HG03354 (cell line): Measurements from ENCODE around the gene TRMT2A.
"Not testable (repeated sequence)": the region's sequence is repeated elsewhere in the genome, so short reads cannot be mapped to it uniquely, and the experiment has no call there.

Experiments
- ATAC-seq: cut with Tn5 transposase; IDR thresholded peaks from one replicate; pipeline ENCODE4 v1.9.1; 2021; ENCODE audit warnings: mild to moderate bottlenecking; ENCODE audit not compliant: unreplicated experiment, poor library complexity, severe bottlenecking

Gene TRMT2A

DNA sequence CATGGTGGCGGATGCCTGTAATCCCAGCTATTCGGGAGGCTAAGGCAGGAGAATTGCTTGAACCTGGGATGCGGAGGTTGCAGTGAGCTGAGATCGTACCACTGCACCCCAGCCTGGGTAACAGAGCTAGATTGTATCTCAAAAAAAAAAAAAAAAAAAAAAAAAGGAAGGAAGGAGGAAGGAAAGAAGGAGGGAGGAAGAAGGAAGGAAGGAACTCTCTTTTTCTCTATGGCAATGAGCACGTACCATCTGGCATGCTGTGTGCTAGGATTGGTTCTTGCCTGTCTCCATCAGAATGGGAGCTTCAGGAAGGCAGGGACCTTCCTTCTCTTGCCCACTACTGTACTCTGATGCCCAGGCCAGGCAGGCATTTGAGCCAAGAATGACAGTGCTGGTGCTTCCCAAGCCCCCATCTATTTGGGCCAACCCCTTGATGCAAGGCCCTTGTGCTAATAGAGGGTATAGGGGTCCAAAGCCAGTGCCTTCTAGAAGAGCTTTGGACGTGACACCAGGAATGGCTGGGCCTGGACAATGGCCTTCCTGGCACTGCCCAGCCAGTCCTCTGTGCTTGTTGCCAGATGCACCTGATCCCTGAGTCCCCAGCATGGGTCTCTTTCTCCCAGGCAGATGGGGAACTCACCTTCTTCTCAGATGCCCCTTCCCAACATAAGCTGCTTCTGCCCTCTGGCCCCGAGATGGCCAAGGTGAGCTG is 47.5 kb downstream of the TRMT2A start:
- no peak for ATAC-seq

DNA sequence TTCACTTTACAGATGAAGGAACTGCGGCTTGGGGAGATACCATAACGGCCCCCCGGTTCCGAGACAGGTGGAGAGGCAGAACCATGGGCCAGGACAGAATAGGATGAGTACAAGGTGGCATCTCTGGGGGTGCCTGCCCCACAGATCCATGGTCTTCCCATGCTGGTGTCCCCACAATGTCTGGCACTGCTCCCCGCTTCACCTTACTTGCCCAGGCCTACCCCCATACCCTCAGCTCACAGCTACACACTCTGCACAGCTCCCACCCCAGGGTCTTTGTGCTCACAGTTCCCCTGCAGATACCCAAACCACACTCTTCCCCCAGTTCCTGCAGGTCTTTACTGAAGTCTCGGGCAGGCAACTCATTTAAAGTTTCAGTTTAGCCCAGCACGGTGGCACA is 48.4 kb downstream of the TRMT2A start:
- ATAC-seq = no peak

DNA sequence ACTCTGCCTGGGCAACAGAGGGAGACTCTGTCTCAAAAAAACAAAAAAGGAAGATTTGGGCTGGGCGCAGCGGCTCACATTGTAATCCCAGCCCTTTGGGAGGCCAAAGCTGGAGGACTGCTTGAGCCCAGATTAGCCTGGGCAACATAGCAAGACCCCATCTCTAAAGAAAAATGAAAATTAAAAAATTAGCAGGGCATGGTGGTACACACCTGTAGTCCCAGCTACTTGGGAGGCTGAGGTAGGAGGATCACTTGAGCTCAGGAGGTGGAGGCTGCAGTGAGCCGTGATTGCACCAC is 49.7 kb downstream of the TRMT2A start:
- not testable (repeated sequence) for ATAC-seq

DNA sequence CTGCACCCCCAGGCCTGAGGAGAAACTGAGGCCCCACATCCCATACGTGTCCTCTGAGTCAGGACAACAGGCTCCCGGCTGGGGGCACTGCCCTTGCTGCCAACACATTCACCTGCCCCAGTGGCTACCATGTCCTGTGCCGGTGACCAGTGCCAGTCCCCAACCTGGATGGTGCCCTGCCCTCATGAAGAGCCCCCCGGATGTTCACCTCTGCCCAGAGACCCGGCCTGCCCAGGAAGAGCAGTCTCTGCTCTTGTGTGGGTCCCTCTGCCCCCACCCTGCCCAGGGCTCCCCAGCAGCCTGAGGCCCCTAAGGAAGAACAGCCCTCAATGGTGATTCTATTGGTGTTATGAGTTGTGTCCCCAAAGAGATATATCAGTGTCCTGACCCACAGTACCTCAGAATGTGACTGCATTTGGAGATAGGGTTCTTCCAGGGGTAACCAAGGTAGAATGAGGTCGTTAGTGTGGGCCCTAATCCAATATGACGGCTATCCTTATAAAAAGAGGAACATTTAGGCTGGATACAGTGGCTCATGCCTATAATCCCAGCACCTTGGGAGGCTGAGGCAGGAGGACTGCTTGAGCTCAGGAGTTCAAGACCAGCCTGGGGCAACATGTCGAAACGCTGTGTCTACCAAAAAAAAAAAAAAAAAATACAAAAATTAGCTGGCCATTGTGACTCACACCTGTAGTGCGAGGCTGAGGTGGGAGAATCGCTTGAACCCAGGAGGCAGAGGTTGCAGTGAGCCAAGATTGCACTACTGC is 50.2 kb downstream of the TRMT2A start:
- ATAC-seq = no peak

DNA sequence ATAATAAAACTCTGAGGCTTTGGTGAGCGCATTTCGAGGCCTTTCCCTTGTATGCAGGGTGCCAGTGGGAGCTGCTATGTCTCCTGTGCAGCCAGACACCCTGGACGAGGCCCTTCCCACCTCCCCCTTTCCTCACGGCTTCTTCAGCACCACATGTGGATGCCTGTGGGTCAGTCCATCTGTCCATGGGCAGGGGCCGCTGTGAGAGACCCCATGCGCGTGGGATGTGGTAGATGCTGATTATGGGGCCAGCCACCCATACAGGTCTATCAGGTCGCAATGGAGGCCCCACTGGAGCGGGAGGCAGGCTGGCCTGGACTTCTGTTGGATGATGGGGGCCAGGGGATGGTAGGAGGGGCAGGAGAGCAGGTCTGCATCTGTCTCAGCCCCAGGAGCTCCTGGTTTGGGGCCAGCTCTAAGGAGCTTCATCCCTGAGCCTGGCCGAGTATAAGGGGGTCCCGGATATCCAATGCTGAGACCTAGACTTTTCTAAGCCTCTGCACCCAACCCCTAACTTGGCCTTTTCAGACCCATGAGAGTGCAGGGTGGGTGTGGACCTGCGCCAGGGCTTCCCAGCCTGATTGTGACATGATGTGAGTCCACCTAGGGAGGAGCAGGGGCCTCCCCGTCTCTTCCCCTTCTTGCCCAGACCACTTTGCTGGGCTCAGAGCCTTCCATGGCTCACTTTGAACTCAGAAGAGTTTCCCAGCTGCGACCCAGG is 51.0 kb downstream of the TRMT2A start:
- no peak for ATAC-seq

DNA sequence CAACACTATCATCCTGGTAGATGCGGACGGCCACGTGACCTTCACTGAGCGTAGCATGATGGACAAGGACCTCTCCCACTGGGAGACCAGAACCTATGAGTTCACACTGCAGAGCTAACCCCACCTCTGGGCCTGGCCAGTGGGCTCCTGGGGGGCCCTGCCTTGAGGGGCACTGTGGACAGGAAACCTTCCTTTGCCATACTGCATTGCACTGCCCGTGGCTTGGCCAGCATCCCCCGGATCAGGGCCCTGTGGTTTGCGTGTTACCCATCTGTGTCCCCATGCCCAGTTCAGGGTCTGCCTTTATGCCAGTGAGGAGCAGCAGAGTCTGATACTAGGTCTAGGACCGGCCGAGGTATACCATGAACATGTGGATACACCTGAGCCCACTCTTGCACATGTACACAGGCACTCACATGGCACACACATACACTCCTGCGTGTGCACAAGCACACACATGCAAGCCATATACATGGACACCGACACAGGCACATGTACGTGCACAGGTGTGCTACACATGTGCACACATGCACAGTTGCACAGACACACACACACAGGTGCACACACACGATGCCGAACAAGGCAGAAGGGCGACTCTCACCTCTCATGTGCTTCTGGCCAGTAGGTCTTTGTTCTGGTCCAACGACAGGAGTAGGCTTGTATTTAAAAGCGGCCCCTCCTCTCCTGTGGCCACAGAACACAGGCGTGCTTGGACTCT is 52.3 kb downstream of the TRMT2A start:
- no peak for ATAC-seq

DNA sequence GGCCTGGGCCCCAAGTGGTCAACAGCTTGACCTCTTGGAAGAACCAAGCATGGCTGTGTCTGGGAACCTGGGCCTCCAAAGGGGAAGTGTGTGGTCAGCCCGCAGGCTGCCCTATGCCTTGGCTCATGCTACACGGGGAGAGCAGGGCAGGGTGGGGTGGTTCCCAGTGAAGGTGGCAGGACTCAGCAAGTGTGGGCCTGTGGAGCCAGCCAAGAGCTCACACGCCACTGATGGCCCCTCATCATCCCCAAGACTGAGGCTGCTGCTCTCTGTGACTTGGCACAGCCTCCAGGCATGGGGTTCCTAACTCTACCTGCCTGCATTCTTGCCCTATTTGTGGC is 52.9 kb downstream of the TRMT2A start:
- ATAC-seq = no peak

DNA sequence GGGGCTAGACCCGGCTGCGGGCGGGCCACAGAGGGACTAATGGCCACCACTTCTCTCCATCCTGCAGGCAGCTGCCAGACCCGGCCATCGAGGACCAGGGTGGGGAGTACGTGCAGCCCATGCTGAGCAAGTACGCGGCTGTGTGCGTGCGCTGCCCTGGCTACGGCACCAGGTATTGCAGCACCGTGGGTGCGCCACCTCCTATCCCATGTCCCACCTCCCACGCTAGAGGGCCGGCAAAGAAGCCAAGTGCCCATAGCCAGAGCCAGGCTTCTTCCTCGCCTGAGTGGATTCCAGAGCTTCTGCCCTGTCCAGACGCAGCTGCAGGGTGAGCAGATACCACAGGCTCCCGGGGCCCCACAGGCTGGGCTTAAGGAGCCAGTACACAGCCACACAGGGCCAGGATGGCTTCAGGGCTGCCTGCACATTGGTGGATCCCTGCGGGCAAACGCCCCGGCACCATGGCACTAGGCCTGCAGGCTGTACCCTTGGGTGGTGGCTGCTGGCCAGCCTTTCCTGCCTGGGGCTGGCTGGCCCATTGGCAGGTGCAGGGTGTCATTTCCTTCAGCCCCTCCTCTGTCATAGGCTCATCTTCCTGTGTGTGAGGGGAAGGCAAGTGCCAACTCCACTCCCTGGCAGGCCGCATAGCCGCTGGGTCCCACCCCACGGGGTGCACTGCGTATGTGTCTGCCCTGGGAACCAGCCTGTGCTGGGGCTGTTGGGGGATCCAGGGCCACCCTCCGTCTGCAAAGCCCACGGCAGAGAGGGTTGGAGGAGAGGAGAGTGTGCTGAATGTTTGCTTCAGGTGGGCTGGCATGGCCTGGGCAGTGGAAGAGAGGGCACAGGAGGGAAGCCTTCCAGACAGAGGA is 53.5 kb downstream of the TRMT2A start:
- no peak for ATAC-seq

DNA sequence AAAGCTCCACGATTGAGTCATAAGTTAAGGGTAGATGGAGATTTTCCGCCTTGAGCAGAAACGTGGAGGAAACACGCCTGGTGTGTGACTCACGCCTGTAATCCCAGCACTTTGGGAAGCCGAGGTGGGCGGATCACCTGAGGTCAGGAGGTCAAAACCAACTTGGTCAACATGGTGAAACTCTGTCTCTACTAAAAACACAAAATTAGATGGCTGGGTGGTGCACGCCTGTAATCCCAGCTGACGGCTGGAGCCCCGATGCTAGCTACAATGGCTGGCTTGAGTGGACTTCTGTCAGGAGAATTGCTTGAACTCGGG is 54.3 kb downstream of the TRMT2A start:
- ATAC-seq = no peak

DNA sequence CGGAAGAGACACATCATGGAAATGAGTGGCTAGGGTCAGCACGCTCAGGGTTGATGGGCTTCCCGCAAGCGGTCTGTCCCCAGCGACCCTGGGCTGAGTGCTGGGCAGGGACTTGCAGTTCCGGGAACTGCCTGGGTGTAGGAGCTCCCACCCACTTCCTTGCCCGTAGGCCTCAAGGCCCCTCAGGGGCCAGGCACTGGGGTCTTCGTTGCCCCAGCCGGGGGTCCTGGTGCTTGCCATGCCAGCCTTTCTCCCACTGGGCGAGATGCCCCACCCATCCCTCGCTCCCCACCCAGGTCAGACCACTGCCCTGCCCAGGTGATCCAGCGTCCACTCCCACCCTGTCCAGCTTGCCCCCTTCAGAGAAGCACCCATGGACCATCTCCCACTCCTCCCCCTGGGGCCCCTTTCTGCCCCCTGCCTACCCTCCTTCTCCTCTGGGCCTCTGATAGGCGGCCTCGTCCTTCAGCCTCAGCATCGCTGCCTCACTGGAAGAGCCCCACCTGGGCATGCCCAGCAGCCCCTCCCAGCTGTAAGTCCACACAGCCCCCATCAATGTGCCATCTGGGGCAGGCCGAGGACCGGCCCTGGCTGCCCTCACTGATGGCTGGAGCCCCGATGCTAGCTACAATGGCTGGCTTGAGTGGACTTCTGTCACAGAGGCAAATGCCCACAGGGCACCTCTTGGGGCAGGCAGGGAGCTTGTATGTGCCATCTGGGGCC is 54.8 kb downstream of the TRMT2A start:
- no peak for ATAC-seq
